Endometrial microvascular endothelial cells (primary cell): Measurements from ENCODE around the gene CAT. TPM values are rescaled to one million over a fixed set of nuclear protein-coding genes. Genes with fewer than 3 reads are reported as not detected.
"Not testable (repeated sequence)": the region's sequence is repeated elsewhere in the genome, so short reads cannot be mapped to it uniquely, and the experiment has no call there.

Experiments
- in situ Hi-C: cut with HindIII; loops from 2 replicates; pipeline ENCODE4 v1.10.0; 2017; ENCODE audit warnings: low sequenced_read_pairs, low pct_unique_long_range_greater_than_20kb; ENCODE audit errors: inconsistent ontology term
- total RNA-seq: library from RNA; depleted of rRNA; stranded (reverse); fragments of >200 nt; gene quantifications from one replicate; pipeline ENCODE4 v1.2.3, GENCODE V29; 2015; ENCODE audit errors: inconsistent ontology term

The CAT gene
- total RNA-seq, 1 donor from 2014 or later, result 44.0 TPM

- in situ Hi-C loops, result no loop called here
Measured at GRCh38 chr11:34419158-34419557, 19.6 kb upstream of the CAT start.

GRCh38 chr11:34423300-34423699 lies 15.4 kb upstream of the CAT start:
- in situ Hi-C loops, result no loop called here

GRCh38 chr11:34424826-34425225 lies 13.9 kb upstream of the CAT start:
- in situ Hi-C loops, result not testable (repeated sequence)

GRCh38 chr11:34425360-34425759 lies 13.4 kb upstream of the CAT start:
- in situ Hi-C loops, result no loop called here

DNA sequence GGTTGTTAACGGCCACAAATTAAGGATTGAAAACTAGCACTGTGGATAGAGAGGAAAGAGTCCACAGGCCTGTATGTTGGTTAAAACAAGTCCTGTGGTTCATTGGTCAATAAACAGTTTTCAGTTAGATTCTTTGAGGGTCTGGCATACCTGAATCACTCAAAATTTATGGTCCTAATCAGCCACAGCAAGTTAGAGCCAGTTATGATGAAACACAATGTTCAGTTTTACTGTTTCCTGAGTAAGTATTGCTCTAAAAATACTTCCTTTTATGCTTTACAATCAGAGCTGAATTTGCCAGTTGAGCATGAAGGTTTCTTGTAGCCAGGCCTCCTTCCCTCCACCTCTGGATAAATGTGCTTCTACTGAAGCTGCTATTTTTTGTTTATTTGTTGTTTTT lies 12.9 kb upstream of the CAT start:
- in situ Hi-C loops, result no loop called here

DNA sequence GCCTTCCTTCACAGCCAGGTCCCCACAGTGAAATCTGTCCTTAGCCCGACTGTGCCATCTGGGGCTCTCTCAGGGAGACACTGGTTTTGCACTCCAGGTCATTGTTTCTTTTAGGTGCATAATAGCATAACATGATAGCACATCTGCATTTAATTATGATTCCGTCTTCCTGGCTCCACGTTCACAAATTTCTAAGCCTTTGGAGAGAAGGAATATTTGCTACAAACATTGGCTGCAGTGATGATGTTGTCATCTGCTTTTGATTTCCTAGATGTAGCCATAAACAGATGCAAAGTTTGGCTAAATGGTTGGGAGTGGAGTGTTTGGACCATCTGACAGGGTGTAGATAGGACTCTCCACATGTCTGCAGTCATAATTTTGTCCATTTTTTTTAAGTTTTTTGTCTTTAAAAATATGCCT lies 12.0 kb upstream of the CAT start:
- in situ Hi-C loops, result no loop called here

- in situ Hi-C loops, result no loop called here
Measured at GRCh38 chr11:34427186-34427805, 11.4 kb upstream of the CAT start.

GRCh38 chr11:34431979-34432378 lies 6.8 kb upstream of the CAT start:
- in situ Hi-C loops, result no loop called here

DNA sequence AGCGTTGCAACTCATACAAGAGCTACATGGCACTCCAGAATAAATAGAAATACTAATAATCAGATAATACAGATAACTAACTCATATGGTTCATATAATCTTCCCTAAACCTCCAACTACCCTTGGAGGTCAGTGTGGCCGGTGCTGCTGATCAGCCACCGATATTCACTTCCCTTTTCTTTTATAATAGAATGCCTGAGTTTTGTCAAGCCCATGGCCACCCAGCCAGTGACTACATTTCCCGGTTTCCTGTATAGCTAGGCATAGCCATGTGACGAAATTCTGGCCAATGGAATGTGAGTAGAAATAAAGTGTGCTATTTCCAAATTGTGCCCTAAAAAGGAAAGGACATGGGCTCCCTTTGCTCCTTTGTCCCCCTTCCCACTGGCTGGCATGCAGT lies 5.9 kb upstream of the CAT start:
- in situ Hi-C loops, result no loop called here

- in situ Hi-C loops, result no loop called here
Measured at GRCh38 chr11:34433899-34434298, 4.8 kb upstream of the CAT start.

DNA sequence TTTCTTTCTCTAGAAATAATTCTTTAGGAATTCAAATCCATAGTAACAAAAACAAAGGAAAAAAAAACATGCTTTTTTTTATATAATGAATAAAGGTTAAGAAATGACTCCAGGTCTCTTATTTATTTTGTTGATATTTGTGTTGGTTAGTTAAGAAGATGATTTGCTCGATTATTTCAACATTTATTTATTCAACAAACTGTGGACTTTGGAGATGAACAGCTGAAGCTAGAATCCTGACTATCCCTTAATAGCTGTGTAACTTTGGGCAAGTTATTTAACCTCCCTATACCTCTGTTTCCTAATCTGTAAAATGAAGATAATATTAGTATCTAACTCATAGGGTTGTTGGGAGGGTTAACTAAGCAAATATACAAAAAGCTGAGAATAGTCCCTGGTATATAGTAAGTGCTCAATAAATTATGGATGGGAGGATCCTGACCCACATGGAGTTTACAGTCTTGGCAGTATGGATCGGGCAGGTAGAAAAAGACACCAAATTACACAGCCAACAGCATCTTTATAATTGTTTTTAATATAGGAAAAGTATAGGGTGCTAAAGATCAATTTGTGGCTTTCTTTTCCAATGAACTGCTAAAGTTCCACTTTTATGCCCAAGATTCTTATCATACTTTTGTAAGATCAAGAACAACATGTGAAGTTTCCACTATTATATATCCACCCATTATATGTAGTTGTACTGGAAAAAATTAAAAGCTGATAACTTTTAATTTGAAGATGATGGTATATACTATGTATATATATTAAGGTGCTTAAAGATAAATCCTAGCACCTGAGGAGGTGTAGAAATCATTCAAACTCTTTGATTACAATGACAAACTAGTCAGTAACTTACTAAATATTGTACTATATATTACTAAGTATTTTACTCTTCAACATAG lies 1.3 kb upstream of the CAT start:
- in situ Hi-C loops, result no loop called here

DNA sequence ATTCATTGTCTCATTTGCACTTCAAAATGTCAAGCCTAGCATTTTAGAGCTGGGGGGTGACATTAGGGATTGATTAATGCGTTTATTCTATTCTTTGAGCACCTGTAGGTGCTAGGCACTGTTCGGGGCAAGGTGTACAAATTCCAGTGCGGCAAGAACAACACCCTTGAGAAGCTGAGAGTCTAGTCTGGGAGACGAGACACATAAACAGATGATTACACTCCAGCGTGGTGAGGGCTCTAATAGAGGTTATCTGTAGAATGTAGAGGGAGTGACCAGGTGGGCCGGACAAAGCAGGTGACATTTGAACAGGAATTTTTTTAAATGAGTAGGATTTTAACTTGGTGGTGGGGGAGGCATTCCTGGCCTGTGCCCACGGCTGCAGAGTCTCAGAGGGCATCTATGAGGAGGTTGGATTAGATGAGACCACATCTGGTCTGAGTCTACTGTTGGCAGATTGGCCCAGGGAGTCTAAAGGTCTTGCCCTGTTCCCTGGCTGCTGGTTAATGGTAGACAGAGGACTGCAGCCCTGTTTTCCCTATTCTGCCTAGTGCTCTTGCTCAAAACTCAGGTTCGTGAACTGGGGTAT lies 970 bp downstream of the CAT start:
- in situ Hi-C loops, result no loop called here

DNA sequence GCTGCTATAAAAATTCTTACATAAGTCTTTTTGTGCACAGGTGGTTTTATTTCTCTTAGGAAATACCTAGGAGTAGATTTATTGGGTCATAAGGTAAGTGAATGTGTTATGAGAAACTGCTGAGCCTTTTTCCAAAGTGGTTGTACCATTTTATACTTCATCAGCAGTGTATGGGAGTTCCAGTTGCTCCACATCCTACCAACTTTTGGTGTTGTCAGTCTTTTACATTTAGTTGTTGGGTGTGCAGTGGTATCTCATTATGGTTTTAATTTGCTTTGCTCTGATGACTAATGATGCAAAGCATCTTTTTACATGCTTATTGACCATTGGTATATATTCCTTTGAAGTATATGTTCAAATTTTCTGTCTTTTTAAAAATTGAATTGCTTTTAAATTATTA lies 3.1 kb downstream of the CAT start:
- in situ Hi-C loops, result no loop called here

- in situ Hi-C loops, result no loop called here
Measured at GRCh38 chr11:34443136-34443535, 4.4 kb downstream of the CAT start.

- in situ Hi-C loops, result no loop called here
Measured at GRCh38 chr11:34444428-34444827, 5.7 kb downstream of the CAT start.

- in situ Hi-C loops, result no loop called here
Measured at GRCh38 chr11:34445956-34446355, 7.2 kb downstream of the CAT start.

DNA sequence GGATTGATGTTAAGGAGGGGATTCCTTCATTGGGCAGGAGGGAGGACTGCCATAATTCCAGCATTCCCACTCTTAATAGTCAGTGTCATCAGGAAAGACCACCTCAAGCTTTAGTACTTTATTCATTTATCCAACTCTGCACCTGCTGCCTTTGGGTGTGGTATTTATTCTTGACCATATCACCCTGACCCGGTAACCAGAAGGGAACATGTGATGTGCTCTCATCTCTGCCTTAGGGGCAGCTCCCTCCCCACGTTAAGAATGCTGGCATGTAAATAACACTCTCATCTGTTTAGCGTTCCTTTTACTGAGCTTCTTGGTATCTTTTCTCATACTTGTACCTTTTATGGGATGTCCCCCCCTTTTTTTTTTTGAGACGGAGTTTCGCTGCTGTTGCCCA lies 7.7 kb downstream of the CAT start:
- in situ Hi-C loops, result no loop called here

- in situ Hi-C loops, result no loop called here
Measured at GRCh38 chr11:34447044-34447443, 8.3 kb downstream of the CAT start.

GRCh38 chr11:34448223-34448994 lies 9.7 kb downstream of the CAT start:
- in situ Hi-C loops, result no loop called here
